HG02588 (cell line): ENCODE results near the gene CYYR1.

Experiments
- ATAC-seq: cut with Tn5 transposase; IDR thresholded peaks from one replicate; pipeline ENCODE4 v1.9.1; 2021; ENCODE audit warnings: mild to moderate bottlenecking, moderate library complexity; ENCODE audit not compliant: unreplicated experiment

CYYR1 gene

DNA sequence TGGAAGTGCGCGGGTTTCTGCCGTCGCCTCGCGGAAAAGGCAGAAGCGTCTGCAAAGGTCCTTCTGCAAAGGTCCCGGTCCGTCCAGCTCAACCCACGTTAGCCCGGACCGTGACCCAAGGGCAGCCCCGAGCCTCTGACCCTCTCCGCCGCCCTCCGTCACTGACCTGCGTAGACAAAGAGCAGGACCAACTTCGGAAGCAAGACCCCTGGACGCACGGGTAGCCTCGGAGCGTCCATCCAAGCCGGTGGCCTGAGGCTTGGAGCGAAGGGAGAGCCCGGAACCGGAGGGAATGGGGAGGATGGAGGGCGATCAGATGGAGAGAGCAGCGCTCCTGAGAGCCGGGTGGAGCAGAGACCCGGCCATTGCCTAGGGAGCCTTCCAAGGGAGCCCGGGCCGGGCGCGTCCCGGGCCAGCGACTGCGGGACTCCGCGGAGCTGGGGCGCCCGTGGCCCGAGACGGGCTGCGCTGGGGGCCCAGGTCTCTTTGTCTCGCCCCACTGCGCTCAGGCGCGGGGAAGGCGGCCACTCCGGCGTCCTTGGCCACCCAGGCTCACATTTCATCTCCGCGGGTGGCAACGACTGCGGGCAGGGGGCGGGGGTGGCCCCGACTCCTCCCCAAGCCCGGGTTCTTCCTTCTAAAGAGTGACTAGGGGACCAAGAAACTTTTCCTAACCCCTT lies at the start of gene CYYR1:
Gene CYYR1 (minus strand): TSS at position 585 of the 680 bp plus-strand sequence. CDS start 346 bp downstream, at position 239.
- ATAC-seq, result no peak

DNA sequence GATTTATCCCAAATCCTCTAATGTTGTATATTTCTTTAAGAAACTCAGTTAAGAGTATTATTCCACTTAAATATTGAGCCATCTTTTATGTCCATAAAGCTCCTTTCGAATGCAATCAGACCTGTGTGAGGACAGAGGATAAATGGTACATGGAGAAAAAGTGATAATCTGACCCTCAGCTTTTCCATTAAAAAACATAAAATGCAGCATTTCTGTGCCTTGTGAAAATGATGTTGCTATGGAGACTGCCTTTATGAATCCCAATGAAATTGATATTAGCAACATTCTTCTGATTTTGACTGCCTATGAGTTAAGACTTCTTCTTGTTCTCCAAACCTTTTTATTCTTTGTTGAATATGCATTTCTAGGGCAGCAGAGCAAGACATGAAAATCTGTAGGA lies 44.1 kb upstream of the CYYR1 start:
- ATAC-seq, result no peak

DNA sequence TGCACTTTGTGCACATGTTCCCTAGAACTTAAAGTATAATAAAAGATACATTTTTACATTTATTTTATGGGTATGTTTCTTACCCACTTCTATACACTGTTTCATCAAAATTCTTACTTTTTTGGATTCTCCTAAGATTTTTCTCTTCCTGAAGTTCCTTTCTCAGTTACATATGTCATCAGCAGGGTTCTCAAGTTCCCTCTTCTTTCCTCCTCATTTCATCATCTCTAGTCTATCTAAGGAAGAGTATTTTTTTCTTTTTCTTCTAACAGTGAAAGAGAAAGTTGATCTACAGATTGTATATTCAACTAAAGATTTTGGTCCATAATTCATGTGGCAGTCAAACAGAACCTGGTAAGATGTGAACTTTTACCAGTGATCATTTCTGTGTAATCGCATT lies 41.2 kb upstream of the CYYR1 start:
- no peak for ATAC-seq

DNA sequence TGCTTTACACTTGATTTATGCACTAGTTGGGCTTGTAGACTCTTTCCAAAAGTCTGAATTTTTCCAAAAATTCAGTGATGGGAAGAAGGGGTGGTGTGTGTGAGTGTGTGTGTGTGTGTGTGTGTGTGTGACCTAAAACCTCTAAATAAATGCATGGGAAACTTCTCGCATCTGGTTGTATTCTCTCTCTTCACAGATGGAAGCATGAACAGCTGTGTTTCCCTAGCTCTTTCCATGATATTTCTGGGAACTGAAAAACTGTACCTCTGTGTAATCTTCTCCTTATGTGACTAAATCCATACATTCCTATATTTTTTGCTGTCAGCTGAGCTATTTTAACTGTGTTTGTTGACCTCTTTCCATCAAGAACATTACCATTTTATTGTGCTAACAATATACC lies 26.2 kb upstream of the CYYR1 start:
- ATAC-seq, result no peak

DNA sequence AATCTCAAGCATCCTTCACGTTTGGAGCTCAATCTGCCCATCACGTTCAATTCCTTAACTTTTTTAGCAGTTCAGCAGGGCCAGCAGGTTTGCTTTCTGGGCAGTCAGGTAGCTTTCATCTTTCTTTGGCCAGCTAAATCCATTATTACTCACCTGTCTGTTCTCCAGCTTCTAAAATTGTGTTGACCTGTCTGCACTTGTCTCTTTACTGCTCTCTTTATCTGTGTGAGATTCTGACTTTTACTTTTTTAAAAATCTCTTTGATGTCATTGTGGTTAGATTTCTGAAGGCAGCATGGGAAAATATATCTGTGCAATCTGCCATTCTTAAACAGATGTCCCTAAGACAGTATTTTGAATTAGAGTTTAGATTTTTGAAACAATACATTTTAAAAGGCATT lies 24.9 kb upstream of the CYYR1 start:
- ATAC-seq, result no peak

DNA sequence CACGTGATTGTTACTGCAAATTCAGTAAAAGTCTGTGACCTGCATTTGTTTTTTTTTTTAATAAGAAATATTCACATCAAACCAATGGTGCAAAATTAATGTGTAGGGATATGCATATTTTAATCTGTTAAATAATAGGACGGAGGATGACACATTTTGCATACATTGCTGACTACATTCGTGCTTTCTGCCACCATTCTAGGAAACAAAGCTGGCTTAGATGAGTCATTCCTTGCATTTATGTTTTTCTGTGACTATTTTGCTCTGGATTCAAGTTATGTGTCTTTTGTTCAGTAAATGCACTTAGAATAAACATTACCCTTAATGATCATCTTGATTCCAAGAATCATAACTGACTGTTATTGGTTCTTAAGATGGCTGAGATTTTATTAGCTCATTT lies 23.9 kb upstream of the CYYR1 start:
- no peak for ATAC-seq

DNA sequence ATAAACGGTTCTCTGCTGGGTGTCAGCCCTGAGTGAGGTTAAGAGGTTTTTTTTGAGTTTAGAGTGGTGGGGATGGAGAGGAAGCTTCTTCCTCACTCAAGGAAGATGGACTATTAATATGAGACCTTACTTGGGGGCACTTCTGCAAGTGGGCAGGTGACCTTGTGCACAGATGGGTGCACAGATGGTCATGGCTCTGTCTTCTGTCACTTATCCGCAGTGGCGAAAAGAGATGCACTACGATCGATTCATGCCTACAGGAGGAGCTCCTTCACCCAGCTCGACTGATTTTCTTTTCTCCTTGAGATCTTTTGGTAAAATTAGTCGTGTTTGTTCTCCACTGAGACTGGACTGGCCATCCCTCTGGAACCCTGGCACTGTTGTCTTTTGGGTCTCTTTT lies 22.9 kb upstream of the CYYR1 start:
- no peak for ATAC-seq

DNA sequence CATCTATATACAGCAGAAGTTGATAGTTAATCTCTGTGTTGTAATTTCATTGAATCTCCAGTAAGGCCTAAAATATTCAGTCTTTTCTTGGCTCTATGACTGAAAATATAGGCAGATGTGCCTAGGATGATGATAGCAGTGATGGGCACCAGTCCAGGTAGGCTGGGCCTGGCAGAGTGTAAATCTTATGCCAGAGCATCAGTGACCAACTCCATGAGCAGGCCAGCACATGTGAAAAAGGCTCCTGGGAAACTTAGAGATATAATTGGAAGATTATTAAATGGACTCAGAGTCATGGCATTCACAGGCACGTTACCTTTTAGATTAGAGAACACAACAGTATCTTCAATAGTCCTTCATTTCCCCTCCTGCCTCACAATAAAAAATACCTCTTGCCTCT lies 20.7 kb upstream of the CYYR1 start:
- no peak for ATAC-seq

DNA sequence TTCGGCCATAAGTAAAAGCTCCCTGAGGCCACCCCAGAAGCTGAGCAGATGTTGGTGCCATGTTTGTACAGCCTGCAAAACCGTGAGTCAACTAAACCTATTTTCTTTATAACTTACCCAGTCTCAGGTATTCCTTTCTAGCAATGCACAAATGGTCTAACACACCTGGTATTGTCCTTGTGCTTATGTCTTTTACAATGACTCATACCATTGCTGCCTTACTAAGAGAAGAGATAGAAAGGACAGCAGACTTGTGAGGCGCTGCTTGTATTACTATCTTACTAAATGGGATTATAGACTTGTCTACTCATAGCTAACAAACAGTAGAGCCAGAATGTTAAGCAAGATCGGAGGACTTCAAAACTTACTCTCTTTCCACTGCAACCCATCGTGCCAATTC lies 18.5 kb upstream of the CYYR1 start:
- no peak for ATAC-seq

DNA sequence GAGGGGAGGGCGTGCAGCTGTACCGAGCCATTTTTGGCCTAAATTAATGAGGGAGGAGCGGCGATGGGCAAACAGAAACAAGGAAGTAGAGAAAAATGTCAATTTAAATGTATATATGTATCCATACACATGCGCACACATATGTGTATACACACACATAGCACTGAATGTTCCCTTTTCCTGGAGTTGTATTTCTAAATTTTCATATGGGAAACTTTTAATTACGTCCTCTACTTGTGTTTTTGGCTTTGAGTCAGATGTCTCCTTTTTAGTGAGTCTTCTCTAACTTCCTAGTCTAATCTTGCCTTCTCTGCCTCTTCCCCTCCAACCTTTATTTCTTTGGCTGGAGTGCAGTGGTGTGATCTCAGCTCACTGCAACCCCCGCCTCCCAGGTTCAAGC lies 15.4 kb upstream of the CYYR1 start:
- no peak for ATAC-seq

DNA sequence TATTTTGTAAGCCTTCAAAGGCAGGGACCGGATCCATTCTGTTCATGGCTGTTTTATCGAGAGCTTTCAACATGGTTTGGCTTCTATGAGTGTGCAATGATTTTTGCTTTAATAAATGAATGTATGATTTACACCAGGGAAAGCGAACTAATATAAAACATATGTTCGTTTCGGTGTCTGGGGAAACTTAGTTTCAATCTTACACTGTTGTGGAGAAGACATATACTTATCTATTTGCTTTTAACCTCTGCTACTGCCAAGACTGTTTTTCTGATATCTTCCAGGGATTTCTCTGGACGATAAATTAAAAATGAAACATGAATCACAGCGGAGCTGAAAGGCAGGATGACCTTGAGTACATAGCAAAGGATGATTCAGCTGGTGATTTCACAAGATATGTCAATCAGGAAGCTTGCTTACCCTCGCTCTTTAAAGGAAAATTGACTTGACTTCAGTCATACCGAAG lies 14.7 kb upstream of the CYYR1 start:
- no peak for ATAC-seq

DNA sequence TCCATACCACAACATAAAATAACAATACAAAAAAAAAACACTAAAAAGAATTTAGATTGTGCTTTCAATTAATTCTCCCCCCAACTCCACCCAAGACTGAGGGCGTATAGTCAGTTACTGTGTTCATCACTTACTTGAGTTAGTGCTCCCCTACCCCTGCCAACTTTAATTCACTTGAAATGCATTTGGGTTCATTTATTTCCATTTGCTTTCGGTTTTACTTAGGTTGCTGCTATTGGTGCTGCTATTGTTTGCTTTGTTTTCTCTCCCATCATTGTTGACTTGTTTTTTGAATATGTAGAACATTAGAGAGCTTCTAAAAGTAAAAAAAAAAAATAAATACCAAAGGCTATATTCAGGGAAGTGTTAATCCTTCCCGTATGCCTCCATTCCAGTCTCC lies 10.7 kb upstream of the CYYR1 start:
- ATAC-seq, result no peak

DNA sequence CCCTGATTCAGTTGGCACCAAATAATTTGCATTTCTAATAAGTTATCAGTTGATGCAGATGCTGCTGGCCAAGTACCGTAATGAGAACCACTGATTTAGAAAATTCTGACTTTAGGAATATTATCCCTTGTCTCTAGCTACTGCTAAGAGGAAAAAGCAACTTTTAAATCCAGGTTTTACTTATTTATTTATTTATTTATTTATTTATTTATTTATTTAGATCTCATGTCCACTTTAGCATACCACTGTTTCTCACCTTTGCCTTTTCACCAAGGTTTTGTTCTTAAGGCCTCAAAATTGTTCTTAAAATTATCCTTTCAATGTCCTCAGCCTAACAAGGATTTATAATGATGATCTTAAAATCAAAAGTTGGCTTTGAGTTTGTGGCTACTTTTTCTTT lies 8.7 kb upstream of the CYYR1 start:
- no peak for ATAC-seq

DNA sequence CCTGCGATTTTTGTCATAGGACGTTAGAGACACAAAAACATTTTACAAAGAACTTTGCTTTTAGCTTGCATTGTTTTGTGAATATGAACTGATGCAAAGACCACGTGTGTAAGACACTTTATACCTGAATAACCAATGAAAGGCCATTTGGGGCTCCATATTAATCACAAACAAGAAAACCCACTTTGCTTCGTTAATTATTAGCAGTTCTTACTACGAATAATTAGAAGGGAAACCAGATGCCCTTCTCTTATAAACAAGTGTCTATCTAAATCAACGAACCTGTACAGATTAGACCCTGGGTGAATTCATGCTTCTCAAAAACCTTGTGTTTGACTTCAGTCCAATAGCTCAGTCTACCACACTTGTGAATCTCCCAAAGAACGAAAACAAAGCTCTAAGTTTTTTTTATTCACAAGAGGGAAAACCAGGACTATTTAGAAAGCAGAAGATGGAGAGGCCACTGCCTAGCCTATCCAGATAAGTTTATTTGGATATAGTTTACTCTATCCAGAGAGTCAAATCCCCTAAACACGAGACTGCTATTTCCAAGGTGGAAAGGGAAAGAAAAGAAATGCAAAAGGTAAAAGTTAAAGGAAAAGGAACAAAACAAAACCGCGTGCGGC lies 897 bp downstream of the CYYR1 start:
- no peak for ATAC-seq

DNA sequence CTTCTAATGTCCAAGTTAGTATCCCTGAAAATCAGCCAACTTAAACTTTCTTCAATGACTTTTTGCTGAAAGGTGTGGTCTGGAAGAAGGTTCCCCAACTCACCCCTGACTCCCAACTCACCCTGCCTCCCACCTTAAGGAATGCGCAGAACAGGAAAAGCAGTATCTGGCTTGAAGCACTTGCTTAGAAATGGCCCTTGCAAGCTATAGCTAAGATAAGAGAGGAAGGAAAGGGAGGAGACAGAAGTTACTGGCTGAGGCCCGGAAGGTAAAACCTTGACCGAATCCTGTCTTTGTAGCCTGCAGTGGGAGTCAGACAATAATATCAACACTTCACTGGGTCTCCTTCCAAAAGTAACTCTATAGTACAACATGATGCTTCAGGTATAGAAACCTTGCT lies 2.9 kb downstream of the CYYR1 start:
- ATAC-seq, result no peak

DNA sequence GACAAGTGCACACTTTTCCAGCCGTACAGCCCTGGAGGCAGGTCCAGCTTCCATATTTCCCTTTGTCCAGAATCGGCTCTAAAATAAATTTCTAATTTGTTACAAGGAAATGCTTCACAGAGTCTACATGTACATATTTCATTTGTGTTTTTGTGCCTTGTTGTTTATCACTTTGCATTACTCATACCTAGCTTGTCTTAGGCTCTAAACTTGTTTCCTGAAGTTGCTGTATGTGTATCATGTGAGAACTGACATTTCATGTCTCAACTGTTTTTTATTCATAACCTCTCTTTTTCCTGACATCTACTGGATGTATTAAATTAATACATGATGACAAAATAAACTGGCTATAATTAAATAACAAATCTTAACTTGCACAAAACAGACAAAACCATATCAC lies 7.5 kb downstream of the CYYR1 start:
- no peak for ATAC-seq

DNA sequence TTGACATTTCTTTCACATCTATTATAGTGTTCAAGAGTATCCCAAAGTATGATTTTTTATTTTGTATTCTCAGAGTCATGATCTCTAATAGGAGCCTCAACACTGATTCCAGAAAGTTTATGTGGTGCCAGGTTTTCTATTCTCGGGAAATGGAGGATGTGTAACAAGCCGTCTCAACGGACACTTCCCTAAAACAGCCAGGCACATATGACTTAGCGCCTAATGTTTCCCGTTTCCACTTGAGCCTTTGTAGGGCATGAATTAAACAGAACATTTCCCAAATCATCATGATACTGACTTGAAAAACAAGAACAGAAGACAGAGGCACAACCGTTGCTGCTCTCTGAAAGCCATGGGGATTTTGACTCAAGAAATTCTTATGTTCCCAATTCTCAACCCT lies 8.0 kb downstream of the CYYR1 start:
- no peak for ATAC-seq

DNA sequence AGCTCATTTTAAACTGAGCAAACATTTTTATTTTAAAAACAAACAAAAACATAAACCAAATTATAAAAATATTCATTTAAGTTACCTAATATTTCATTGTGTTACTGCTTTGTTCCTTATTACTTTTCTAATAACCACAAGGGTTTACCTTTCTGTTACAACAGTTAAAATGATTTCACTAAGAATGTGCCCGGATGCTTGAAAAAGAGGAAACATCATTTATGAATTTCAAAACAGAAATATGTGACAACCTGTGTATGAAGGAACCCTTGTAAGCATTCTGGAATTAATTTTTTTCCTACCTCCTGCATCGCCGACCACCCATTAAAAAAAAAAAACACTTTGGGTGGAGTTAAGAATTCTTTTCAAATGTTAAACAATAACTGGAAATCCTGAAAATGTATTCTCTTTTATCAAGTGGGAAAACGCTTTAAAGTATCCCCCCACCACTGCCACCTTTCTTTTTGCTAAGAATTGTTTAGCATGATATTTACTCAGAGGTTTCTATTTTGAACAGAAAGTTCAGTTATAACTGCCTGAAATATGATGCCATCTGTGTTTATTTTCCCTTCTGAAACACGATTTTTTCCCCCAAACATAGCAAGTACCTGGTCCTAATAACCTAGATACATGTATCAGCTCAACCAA lies 9.1 kb downstream of the CYYR1 start:
- ATAC-seq, result no peak

DNA sequence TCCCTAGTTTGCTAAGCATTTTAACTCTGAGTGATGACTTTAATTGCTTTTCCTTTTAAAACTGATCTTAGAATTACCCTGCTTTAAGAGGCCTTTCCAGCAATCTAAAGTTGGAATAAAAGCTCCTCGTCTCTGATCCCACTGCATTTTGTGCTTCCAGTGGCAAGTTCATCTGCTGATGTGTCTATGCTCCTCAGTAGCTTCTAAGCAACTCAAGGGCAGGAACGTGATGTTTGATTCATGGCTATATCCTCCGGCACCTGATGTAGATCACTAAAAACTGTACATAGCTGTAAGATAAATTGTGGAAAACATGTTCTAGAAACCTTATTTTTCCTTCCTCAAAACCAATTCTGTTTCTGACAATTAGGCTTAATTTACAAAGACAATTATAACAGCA lies 12.5 kb downstream of the CYYR1 start:
- ATAC-seq, result no peak

DNA sequence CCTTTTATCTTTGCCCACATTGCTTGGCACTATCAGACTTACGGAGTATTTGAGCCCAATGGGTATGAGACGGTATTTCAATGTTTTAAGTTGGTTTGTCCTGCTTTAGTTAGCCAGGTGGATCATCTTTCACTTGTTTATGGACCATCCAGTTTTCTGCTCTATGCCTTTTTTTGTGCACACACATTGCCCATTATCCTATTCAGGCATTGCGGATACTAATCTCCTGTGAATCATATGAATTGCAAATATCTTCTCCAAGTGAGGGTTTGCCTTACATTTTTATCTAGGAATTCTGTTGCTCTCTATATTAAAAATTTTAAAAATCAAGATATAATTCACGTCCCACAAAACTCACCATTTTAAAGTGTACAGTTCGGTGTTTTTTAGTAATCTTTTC lies 14.0 kb downstream of the CYYR1 start:
- no peak for ATAC-seq

DNA sequence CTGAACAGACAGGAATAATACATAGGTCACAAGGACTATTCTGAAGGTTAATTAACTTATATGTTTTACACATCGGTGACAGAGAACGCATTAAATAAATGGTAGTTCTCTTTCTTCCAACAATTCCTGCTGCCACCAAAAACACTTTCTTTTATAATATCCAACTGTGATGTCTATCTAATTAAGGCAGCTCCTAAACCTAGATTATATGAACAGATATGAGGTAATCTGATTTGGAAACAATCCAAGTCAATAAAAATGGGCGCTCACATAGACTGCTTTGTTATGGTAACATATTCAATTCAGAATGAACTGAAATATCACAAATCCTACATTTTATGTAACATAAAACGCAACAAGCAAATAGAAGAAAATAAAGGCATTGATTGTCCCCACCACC lies 16.0 kb downstream of the CYYR1 start:
- ATAC-seq, result no peak

DNA sequence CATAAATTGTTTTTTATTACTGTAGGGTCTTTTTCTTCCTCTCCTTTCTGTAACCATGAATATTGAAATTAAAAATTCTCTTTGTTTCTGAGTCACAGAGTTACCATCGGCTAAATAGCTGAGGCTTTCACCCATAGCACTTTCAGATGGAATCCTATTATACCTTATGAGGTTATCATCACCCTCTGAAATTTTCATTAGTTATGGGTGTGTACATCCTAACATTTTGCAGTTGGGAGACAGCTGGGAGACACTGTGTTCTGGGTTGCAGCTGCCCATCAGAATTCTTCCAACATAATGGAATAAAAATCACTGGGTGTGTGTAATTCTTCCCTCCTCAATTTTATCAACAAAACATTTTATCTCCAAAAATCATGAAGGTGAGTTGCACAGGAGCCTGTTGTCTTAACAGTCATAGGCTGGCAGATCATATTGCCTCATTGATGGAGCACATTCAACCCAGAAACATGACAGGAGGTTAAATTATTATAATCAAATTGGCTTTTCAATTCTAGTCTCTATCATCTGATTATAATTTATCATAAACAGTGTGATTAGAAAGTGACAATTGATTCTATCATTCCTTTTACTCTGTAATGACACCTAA lies 17.4 kb downstream of the CYYR1 start:
- ATAC-seq, result no peak
